ENCODE measurements around the gene SCAF8.
"Not testable (repeated sequence)": the region's sequence is repeated elsewhere in the genome, so short reads cannot be mapped to it uniquely, and the experiment has no call there.

The SCAF8 gene, protein sequence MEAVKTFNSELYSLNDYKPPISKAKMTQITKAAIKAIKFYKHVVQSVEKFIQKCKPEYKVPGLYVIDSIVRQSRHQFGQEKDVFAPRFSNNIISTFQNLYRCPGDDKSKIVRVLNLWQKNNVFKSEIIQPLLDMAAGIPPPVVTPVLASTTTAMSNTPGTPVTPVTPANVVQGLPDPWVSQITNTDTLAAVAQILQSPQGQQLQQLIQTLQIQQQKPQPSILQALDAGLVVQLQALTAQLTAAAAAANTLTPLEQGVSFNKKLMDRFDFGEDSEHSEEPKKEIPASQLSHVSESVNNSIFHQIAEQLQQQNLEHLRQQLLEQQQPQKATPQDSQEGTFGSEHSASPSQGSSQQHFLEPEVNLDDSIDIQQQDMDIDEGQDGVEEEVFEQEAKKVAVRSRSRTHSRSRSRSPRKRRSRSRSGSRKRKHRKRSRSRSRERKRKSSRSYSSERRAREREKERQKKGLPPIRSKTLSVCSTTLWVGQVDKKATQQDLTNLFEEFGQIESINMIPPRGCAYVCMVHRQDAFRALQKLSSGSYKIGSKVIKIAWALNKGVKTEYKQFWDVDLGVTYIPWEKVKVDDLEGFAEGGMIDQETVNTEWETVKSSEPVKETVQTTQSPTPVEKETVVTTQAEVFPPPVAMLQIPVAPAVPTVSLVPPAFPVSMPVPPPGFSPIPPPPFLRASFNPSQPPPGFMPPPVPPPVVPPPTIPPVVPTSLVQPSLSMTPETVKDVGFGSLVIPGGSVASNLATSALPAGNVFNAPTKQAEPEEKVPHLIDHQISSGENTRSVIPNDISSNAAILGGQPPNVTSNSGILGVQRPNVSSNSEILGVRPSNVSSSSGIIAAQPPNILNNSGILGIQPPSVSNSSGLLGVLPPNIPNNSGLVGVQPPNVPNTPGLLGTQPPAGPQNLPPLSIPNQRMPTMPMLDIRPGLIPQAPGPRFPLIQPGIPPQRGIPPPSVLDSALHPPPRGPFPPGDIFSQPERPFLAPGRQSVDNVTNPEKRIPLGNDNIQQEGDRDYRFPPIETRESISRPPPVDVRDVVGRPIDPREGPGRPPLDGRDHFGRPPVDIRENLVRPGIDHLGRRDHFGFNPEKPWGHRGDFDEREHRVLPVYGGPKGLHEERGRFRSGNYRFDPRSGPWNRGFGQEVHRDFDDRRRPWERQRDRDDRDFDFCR (N-terminal part only)

GRCh38 chr6:154733183-154733625, at the start of gene SCAF8:
SCAF8 (plus strand) TSS chr6:154733416; CDS start chr6:154733901, 485 bp downstream.
- DNase-seq (ENCODE audit: low spot score), result peak; percentile 85

- DNase-seq (ENCODE audit: low spot score), result peak; percentile 38
Measured at GRCh38 chr6:154683756-154684523, 49.3 kb upstream of the SCAF8 start.

DNA sequence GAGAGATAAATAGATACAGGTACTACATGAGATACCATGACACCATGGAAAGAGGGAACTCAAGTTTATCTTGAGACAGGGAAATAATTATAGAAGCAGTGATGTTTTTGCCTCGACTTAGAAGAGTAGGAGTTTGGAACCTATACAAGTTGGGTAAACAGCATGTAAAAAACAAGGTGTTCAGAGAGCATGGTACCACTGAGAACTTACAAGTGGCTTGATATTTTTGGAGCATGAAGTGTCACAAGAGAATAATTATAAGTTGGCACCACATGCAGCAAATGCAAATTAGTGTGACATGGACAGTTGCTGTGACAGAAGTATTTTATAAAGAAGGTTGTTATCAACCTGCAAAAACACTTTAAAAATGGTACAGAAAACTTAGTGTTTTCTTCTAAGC, 47.1 kb upstream of the SCAF8 start:
- DNase-seq (ENCODE audit: low spot score), result no peak

DNA sequence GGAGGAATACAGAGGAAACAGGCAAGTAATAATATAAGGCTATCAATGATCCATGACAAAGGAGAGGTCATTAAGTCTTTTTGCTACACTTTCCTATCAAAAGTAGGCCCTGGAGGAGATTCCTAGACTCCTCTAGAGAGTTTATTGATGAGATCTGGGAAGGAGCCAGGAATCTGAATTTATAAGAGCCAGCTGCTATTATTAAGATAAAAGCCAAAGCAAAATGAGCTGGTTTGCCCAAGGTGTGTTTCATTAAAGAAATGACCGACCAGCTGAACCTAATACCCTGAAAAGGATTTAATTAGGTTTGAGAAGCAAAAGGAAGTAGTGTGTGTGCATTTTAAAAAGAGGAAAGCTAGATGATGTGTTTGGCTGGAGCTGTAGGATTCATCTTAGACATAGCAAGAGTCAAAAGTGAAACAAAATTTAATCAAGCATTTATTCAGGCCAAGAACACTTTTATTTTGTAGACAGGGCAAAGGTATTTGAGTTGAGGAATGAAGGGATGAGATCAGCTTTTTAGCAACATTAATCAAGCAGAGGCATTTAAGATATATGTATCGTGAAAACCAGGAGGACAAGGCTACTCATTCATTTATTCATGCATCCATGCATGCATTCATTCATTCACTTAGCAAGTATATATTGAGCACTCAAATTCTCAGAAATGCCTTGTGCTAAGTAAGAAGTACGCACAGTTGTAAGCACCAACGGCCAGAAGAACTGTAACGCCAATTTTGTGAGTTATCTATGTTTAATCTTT, 43.5 kb upstream of the SCAF8 start:
- no peak for DNase-seq (ENCODE audit: low spot score)

- no peak for DNase-seq (ENCODE audit: low spot score)
Measured at GRCh38 chr6:154690857-154691256, 42.4 kb upstream of the SCAF8 start.

DNA sequence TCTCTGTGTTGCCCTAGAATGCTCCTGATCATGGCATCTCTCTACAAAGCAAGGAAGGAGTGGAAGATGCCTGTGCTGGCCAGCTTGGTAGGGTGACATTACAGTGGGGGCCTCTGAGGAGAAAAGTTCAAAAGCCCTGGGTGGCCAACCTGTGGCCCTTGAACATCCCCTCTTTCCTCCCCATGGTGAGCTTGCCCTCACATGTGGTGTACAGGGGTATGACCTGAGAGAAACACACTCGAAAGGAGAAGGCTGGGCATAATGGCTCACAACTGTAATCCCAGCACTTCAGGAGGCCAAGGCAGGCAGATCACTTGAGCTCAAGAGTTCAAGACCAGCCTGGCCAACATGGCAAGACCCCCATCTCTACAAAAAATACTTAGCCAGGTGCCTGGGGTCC, 36.6 kb upstream of the SCAF8 start:
- DNase-seq (ENCODE audit: low spot score), result no peak

DNA sequence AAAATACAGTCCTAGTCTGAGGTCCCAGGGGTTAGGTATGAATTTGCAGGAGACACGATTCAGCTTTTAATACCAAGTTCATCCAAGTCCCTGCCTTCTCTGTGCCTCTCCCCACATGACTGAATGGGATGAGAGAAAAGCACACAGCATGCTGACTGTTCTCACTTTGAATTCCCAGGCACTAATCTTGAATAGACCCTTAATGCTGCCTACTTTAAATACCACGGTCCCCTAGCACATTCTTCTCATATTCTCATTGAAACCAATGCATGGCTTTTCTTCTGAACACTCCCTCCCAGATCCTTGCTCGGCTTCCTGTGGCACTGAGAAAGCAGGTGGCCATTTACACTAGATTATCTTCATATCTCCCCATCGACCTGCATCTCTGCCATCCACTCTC, 30.1 kb upstream of the SCAF8 start:
- DNase-seq (ENCODE audit: low spot score), result no peak

- DNase-seq (ENCODE audit: low spot score), result no peak
Measured at GRCh38 chr6:154705471-154706113, 27.6 kb upstream of the SCAF8 start.

DNA sequence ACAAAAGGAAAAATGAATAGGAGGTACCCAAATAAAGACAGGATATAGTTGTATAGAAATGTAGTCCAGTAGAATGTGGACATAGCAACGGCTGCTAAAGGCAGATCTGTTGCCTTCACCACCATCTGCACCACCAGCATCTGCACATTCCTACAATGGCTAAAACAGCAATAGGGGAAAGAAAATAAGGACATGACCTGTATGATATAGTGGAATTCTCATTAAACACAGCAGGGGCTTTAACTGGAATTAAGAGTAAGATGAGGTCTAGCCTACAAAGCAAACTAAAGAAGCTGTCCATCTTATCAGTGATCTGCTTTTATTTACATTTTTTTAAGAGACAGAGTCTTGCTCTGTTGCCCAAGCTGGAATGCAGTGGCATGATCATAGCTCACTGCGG, 26.8 kb upstream of the SCAF8 start:
- DNase-seq (ENCODE audit: low spot score), result no peak

DNA sequence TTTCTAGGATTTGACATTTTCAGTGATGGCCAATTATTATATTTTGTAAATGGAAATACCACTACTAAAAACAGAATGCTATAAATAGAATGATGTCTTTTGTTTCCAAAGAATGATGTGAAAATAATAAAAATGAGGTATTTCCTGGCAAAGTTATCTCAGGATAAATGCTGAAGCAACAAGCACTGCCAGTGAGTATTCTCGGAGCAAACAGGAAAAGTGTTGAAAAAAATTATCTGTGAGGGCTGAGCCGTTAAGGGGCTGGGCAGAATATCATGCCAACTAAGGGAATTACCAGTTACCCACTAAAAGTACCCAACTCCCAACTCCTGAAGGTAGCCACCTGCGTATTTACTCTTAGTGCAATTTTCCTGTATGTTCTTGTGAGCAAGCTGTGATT, 23.6 kb upstream of the SCAF8 start:
- DNase-seq (ENCODE audit: low spot score), result no peak

DNA sequence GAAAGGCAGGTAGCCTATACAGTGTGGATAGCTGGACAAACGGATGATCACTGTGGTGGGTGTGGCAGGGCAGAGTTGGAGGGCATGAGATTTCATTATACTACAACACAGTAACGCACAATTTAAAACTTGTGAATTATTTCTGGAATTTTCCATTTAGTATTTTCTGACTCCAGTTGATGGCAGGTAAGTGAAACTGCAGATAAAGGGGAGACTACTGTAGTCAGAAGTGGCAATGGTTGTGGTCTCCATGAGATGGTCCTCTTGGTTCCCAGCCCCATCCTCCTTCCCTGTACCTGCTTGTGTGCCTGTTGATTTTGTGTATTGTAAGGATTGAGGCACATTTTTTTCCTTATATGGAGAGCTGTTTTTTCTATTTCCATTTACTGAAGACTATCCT, 22.5 kb upstream of the SCAF8 start:
- DNase-seq (ENCODE audit: low spot score), result no peak

- no peak for DNase-seq (ENCODE audit: low spot score)
Measured at GRCh38 chr6:154715446-154715845, 17.8 kb upstream of the SCAF8 start.

- DNase-seq (ENCODE audit: low spot score), result not testable (repeated sequence)
Measured at GRCh38 chr6:154716350-154716749, 16.9 kb upstream of the SCAF8 start.

DNA sequence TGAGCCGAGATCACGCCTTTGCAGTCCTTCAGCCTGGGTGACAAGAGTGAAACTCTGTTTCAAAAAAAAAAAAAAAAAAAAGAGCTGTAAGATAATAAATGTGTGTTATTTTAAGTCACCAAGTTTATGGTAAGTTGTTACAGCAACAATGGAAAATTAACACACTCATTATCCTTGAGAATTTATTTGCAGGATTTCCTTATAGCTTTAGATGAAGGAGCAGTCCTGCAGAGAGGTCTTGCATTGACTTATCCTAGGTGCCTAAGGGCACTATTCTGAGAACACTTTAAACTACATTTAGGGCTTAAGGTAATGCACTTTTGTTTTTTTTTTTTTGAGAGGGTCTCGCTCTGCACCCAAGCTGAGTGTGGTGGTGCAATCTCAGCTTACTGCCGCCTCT, 13.8 kb upstream of the SCAF8 start:
- no peak for DNase-seq (ENCODE audit: low spot score)

DNA sequence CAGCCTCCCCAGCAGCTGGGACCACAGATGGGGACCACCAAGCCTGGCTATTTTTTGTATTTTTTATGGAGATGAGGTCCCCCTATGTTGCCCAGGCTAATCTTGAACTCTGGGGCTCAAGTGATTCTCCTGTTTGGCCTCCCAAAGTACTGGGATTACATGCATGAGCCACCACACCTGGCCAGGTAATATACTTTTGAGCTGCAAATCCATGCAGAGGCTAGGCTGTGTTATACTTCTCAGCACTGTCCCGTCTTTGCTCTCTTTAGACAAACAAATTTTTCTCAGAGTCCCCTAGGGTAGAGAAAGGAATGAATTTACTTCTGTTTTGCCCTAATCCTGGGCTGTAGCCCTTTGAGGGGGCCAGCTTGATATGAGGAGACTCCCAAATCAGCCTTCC, 13.4 kb upstream of the SCAF8 start:
- no peak for DNase-seq (ENCODE audit: low spot score)

- DNase-seq (ENCODE audit: low spot score), result peak; percentile 69
Measured at GRCh38 chr6:154721460-154721859, 11.8 kb upstream of the SCAF8 start.

DNA sequence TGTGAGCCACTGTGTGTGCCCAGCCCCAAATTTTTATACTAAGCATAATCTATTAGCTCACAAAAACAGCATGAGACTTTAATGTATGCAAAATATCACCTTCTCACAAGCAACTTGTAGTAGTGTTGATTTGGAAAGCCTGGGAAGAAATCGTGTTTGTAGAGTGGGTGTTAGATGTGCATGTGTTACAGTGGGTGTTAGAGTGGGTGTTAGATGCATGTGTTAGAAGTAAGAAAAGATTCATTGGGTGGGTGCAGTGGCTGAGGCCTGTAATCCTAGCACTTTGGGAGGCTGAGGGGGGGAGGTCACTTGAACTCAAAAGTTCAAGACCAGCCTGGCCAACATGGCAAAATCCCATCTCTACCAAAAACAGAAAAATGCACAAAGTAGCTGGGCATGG, 6.3 kb upstream of the SCAF8 start:
- DNase-seq (ENCODE audit: low spot score), result no peak

GRCh38 chr6:154731296-154732218, 1.7 kb upstream of the SCAF8 start:
- no peak for DNase-seq (ENCODE audit: low spot score)

GRCh38 chr6:154732538-154733182, 556 bp upstream of the SCAF8 start:
- peak; percentile 60 for DNase-seq (ENCODE audit: low spot score)

Data from kidney tubule cell (primary cell).